Natural killer cell (primary cell): ENCODE results near the gene GNAS-AS1. TPM values are rescaled to one million over a fixed set of nuclear protein-coding genes. Genes with fewer than 3 reads are reported as not detected.
A peak's percentile ranks its signal among the peaks of the same experiment; 100 is the strongest.

Experiments used
- ATAC-seq, 3 donors: fragments of 150-1000 bp in 2 of 3; fragments of 200-7000 bp in 1 of 3; cut with Tn5 transposase; 1 replicate in 1 of 3; 2 replicates in 2 of 3; pipeline ENCODE4 v1.10.0; 2021; ENCODE audit warnings: mild to moderate bottlenecking in 2 of 3, moderate library complexity in 2 of 3
- DNase-seq, 2 donors: peaks; one replicate each; pipeline versions ENCODE4 v3.0.0 to v3.0.0-alpha.2; 2013 to 2021; ENCODE audit warnings: mixed read lengths in 1 of 2
- H3K27ac ChIP-seq: one replicate; pipeline ENCODE4 v1.5.1; 2013; ENCODE audit warnings: mild to moderate bottlenecking, low read length
- H3K27me3 ChIP-seq: one replicate; pipeline ENCODE4 v1.6.1; 2013; ENCODE audit warnings: low read length; ENCODE audit not compliant: control insufficient read depth, insufficient read depth
- H3K36me3 ChIP-seq: one replicate; pipeline ENCODE4 v1.6.1; 2013; ENCODE audit warnings: low read length; ENCODE audit not compliant: control insufficient read depth, insufficient read depth
- H3K4me1 ChIP-seq: one replicate; pipeline ENCODE4 v1.6.1; 2013; ENCODE audit warnings: low read length; ENCODE audit not compliant: control insufficient read depth, insufficient read depth
- H3K4me3 ChIP-seq: one replicate; pipeline ENCODE4 v1.5.1; 2013; ENCODE audit warnings: low read length
- H3K9me3 ChIP-seq: one replicate; pipeline ENCODE4 v1.6.1; 2013; ENCODE audit warnings: low read length; ENCODE audit not compliant: control insufficient read depth, insufficient read depth
- H3K27ac Mint-ChIP-seq, 2 donors: one replicate each; pipeline ENCODE4 v1.8.0; 2022; ENCODE audit warnings: mild to moderate bottlenecking in 2 of 2, mixed read lengths in 2 of 2, moderate library complexity in 1 of 2
- H3K27me3 Mint-ChIP-seq, 2 donors: one replicate each; pipeline ENCODE4 v1.8.0; 2022; ENCODE audit warnings: low read depth in 2 of 2, mixed read lengths in 2 of 2
- H3K36me3 Mint-ChIP-seq: one replicate; pipeline ENCODE4 v1.8.0; 2022; ENCODE audit warnings: mixed read lengths
- H3K4me1 Mint-ChIP-seq, 2 donors: one replicate each; pipeline ENCODE4 v1.8.0; 2022; ENCODE audit warnings: mixed read lengths in 2 of 2
- H3K4me3 Mint-ChIP-seq: one replicate; pipeline ENCODE4 v1.8.0; 2022; ENCODE audit warnings: mild to moderate bottlenecking, moderate library complexity, mixed read lengths
- H3K9me3 Mint-ChIP-seq, 2 donors: one replicate each; pipeline ENCODE4 v1.8.0; 2022; ENCODE audit warnings: mixed read lengths in 2 of 2
- WGBS: methylation state at CpG from one replicate; pipeline ENCODE4 v1.1.7; 2013; ENCODE audit warnings: missing lambda C conversion rate; ENCODE audit not compliant: insufficient coverage; 5-methylcytosine and 5-hydroxymethylcytosine counted together
- intact Hi-C: fragments of 100-400 bp; cut with micrococcal nuclease; formaldehyde crosslinking; loops from one replicate; pipeline ENCODE4 v1.14.2; 2022
- total RNA-seq, 4 donors: library from RNA; stranded (reverse); fragments of 120-200 nt in 1 of 4; gene quantifications; one replicate each; pipeline versions ENCODE4 v1.2.3 to v1.2.4, GENCODE V29; 2013 to 2022
- TF ChIP-seq, protein P1 (sequence below): fragments of 200-600 bp; IDR thresholded peaks from one replicate; pipeline ENCODE4 v1.8.0; 2022; ENCODE audit warnings: antibody characterized with exemption

The GNAS-AS1 gene
- total RNA-seq, 3 donors from 2014 or later (not counting 1 experiment from before 2014, with no cell fraction given), result 0.60 to 0.66 TPM; not detected in 1

DNA sequence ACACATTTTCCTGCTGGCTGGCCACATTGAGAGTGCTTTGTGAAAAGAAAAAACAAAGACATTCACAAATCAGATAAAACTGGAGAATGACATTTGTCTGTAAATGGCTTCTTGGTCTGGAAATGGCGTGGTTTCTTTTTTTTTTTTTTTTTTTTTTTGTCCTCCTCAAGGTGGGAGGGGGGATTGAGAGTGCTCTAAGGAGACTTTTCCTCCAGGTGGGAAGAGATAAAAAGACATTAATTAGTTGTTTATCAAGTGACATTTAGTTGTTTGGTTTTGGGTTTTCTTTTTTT lies 42.2 kb upstream of the GNAS-AS1 start:
- Histone ChIP-seq H3K4me3 (peak overlapping the region; percentile 99), H3K4me1 (peaks cover 16% of the 10 kb centered on the region), H3K36me3 (peaks cover 3% of the 10 kb centered on the region), H3K27me3 (no peaks in the 10 kb centered on the region), H3K9me3 (no peaks in the 10 kb centered on the region), H3K27ac (peak overlapping the region; percentile 99)
- peak overlapping the region; percentile 90 to 97 for H3K27ac Mint-ChIP-seq
- H3K4me1 Mint-ChIP-seq, result peaks cover 57 to 63% of the 10 kb centered on the region in 2 donors
- H3K4me3 Mint-ChIP-seq, result peak overlapping the region; percentile 96
- no peaks in the 10 kb centered on the region for H3K27me3 Mint-ChIP-seq
- intact Hi-C loops, result loop anchor here (1.0 to 10.0 kb wide), 3 partner anchors 14 to 272 kb away; partner anchors contain the start of genes STX16 and ZNF831
- DNase-seq (no peak), ATAC-seq (no peak)
- WGBS, result 0% methylated on average over 1 of the region's 1 CpG
- no peaks in the 10 kb centered on the region for H3K36me3 Mint-ChIP-seq
- no peaks in the 10 kb centered on the region for H3K9me3 Mint-ChIP-seq
- TF ChIP-seq, protein P1, sequence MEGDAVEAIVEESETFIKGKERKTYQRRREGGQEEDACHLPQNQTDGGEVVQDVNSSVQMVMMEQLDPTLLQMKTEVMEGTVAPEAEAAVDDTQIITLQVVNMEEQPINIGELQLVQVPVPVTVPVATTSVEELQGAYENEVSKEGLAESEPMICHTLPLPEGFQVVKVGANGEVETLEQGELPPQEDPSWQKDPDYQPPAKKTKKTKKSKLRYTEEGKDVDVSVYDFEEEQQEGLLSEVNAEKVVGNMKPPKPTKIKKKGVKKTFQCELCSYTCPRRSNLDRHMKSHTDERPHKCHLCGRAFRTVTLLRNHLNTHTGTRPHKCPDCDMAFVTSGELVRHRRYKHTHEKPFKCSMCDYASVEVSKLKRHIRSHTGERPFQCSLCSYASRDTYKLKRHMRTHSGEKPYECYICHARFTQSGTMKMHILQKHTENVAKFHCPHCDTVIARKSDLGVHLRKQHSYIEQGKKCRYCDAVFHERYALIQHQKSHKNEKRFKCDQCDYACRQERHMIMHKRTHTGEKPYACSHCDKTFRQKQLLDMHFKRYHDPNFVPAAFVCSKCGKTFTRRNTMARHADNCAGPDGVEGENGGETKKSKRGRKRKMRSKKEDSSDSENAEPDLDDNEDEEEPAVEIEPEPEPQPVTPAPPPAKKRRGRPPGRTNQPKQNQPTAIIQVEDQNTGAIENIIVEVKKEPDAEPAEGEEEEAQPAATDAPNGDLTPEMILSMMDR, result no peak

DNA sequence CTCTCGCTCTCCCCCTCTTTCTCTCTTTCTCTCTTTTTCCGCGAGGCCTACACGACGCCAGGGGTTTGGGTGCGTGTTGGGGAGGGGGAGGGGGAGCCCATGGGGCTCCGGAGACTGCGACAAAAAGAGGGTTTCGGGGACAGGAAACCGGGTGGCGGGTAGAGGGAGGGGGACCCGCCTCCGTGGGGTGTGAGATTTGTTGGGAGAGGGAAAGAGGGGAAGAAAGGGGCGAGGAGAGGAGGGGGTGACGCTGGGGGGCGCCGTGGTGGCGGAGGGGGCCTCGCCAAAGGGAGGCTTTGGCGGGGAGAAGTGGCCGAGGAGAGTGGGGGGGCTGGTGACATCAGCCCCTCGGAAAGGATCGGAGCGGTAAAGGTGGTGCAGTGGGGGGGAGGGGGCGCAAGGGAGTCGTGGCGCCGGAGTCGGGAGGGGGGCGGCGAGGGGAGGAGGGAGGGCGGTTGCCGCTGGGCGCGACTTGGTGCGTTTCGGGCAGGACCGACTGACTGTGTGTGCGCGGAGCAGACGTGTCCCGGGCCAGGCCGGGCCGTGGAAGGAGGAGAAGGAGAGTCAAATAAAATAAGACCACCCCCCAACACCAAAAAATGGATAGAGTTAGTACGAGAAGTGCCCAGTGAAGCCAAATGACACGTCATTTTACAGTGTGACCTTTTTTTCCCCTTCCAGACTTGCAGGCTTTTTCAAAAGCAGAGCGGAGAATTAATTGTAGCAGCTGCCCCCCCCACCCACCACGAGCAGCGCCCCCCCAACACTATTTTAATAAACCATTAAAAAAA lies 41.6 kb upstream of the GNAS-AS1 start:
- DNase-seq (peak; percentile 63 to 86), ATAC-seq (peak in 2 of 3 donors; percentile 8 to 22)
- under 1% methylated on average over 38 of the region's 49 CpGs for WGBS
- H3K27me3 Mint-ChIP-seq, result no peaks in the 10 kb centered on the region
- H3K36me3 ChIP-seq, result peaks cover 3% of the 10 kb centered on the region
- TF ChIP-seq, protein P1, result no peak
- H3K9me3 Mint-ChIP-seq, result no peaks in the 10 kb centered on the region
- no peaks in the 10 kb centered on the region for H3K27me3 ChIP-seq
- peaks cover 51 to 58% of the 10 kb centered on the region in 2 donors for H3K4me1 Mint-ChIP-seq
- H3K27ac ChIP-seq, result peak overlapping the region; percentile 99
- intact Hi-C loops, result loop anchor here (5.0 to 10.0 kb wide), 2 partner anchors 240 to 272 kb away; partner anchors contain the start of genes STX16 and ZNF831
- peak overlapping the region; percentile 99 for H3K4me3 ChIP-seq
- H3K27ac Mint-ChIP-seq, result peak overlapping the region; percentile 90 to 97
- peaks cover 20% of the 10 kb centered on the region for H3K4me1 ChIP-seq
- peak overlapping the region; percentile 96 for H3K4me3 Mint-ChIP-seq
- H3K9me3 ChIP-seq, result no peaks in the 10 kb centered on the region
- no peaks in the 10 kb centered on the region for H3K36me3 Mint-ChIP-seq

DNA sequence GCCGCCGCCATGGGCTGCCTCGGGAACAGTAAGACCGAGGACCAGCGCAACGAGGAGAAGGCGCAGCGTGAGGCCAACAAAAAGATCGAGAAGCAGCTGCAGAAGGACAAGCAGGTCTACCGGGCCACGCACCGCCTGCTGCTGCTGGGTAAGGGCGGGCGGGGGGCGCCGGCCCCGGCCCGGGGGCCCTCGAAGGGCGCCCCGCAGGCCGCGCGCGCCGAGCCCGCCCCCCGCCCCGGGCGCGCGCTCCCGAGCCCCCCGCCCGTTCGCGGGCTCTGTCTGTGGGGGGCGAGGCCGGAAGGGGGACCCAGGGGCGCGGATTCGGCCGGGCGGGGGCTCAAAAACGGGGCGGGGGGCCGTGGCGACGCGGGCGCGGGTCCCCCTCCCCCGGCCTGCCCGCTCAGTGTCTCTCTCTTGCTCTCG lies 41.0 kb upstream of the GNAS-AS1 start:
- Histone ChIP-seq H3K4me1 (peaks cover 20% of the 10 kb centered on the region), H3K4me3 (peak overlapping the region; percentile 99), H3K27ac (peak overlapping the region; percentile 99), H3K9me3 (no peaks in the 10 kb centered on the region), H3K27me3 (no peaks in the 10 kb centered on the region), H3K36me3 (peaks cover 3% of the 10 kb centered on the region)
- intact Hi-C loops, result loop anchor here (2.0 to 10.0 kb wide), 3 partner anchors 151 to 273 kb away; partner anchors contain the start of genes PRELID3B, STX16 and ZNF831
- DNase-seq, result peak in 1 of 2 donors; percentile 65
- TF ChIP-seq, protein P1, result no peak
- peak in 1 of 3 donors; percentile 0 for ATAC-seq
- Mint-ChIP-seq H3K36me3 (no peaks in the 10 kb centered on the region), H3K4me3 (peak overlapping the region; percentile 96), H3K27me3 (no peaks in the 10 kb centered on the region), H3K9me3 (no peaks in the 10 kb centered on the region), H3K27ac (peak overlapping the region; percentile 90 to 97), H3K4me1 (peaks cover 45 to 52% of the 10 kb centered on the region in 2 donors)
- WGBS, result 0% methylated on average over 54 of the region's 55 CpGs
